Endothelial cell of umbilical vein (primary cell): ENCODE data around the gene FOXL3. TPM values are rescaled to one million over a fixed set of nuclear protein-coding genes. Genes with fewer than 3 reads are reported as not detected.
"Not testable (repeated sequence)": the region's sequence is repeated elsewhere in the genome, so short reads cannot be mapped to it uniquely, and the experiment has no call there.

Source experiments
- BruUV-seq: library from RNA; stranded (reverse); fragments of 400-500 nt; replicated peaks from 2 replicates; lab custom pipeline; 2021; lab: Mats Ljungman, UMichigan
- CTCF ChIA-PET: fragments of 300-600, 350-600 bp; sonication (Branson Sonifier 250); formaldehyde crosslinking; loops from one replicate; lab custom pipeline; 2021; ENCODE audit warnings: antibody characterized with exemption, inconsistent platforms; lab: Charles Lee
- POLR2A ChIA-PET: fragments of 300-600, 350-600 bp; sonication (Branson Sonifier 250); formaldehyde crosslinking; loops from one replicate; lab custom pipeline; 2021; ENCODE audit warnings: antibody characterized with exemption, inconsistent platforms; lab: Charles Lee
- DNase-seq: peaks from one replicate; pipeline ENCODE4 v3.0.0-alpha.2; 2011; ENCODE audit warnings: low read depth, low spot score
- FAIRE-seq: peaks from 2 replicates; lab custom pipeline; 2011; peaks lifted over from hg19 to GRCh38; lab: Jason Lieb, UNC
- H2AFZ ChIP-seq: 2 replicates; pipeline ENCODE4 v1.6.0; 2012; ENCODE audit warnings: low read depth, low read length, control low read depth, inconsistent platforms
- H3K27ac ChIP-seq: 2 replicates; pipeline ENCODE4 v1.5.1; 2011; ENCODE audit warnings: low read depth, mild to moderate bottlenecking, control low read depth, low read length, moderate library complexity; ENCODE audit not compliant: insufficient read depth
- H3K27me3 ChIP-seq, 2 experiments: 2 replicates each; pipeline versions ENCODE4 v1.6.0 to v1.6.1; 2011; ENCODE audit warnings: low read length in 2 of 2, mixed read lengths in 1 of 2; ENCODE audit not compliant: control insufficient read depth in 2 of 2, insufficient read depth in 2 of 2
- H3K36me3 ChIP-seq, 2 experiments: 2 replicates in 1 of 2; 3 replicates in 1 of 2; pipeline ENCODE4 v1.5.1; 2011; ENCODE audit warnings: low read length in 2 of 2, mild to moderate bottlenecking in 1 of 2, moderate library complexity in 1 of 2; ENCODE audit not compliant: control insufficient read depth in 2 of 2, insufficient read depth in 2 of 2; ENCODE audit errors: extremely low read depth in 1 of 2
- H3K4me1 ChIP-seq: 3 replicates; pipeline ENCODE4 v1.5.1; 2011; ENCODE audit warnings: mild to moderate bottlenecking, low read length; ENCODE audit not compliant: control insufficient read depth, insufficient read depth; ENCODE audit errors: extremely low read depth
- H3K4me2 ChIP-seq: 2 replicates; pipeline ENCODE4 v1.6.1; 2011; ENCODE audit warnings: low read length, control low read depth, mixed read lengths; ENCODE audit not compliant: insufficient read depth
- H3K4me3 ChIP-seq, 3 experiments: fragments of 200-600 bp in 1 of 3; sonication (generic), shearing (Covaris generic) in 1 of 3; replicated peaks in 1 of 3; 2 replicates each; pipeline ENCODE4 v1.5.1; 2011 to 2016; ENCODE audit warnings: control low read depth in 3 of 3, low read length in 3 of 3, mild to moderate bottlenecking in 2 of 3, inconsistent platforms in 1 of 3, low read depth in 1 of 3, moderate library complexity in 1 of 3; ENCODE audit not compliant: insufficient read depth in 1 of 3
- H3K79me2 ChIP-seq: 2 replicates; pipeline ENCODE4 v1.6.0; 2012; ENCODE audit warnings: low read length, inconsistent platforms; ENCODE audit not compliant: control insufficient read depth, insufficient read depth
- H3K9ac ChIP-seq: replicated peaks from 2 replicates; pipeline ENCODE3; 2011; ENCODE audit warnings: low read length, control low read depth; ENCODE audit not compliant: insufficient read depth; ENCODE audit errors: extremely low read depth
- H3K9me1 ChIP-seq: replicated peaks from 3 replicates; pipeline ENCODE4 v1.6.0; 2011; ENCODE audit warnings: mild to moderate bottlenecking, low read length; ENCODE audit not compliant: control insufficient read depth, insufficient read depth; ENCODE audit errors: extremely low read depth
- H3K9me3 ChIP-seq: replicated peaks from 2 replicates; pipeline ENCODE4 v1.5.1; 2012; ENCODE audit warnings: low read length, inconsistent platforms; ENCODE audit not compliant: control insufficient read depth, insufficient read depth
- H4K20me1 ChIP-seq: replicated peaks from 2 replicates; pipeline ENCODE3; 2011; ENCODE audit warnings: mild to moderate bottlenecking, low read length; ENCODE audit not compliant: control insufficient read depth, insufficient read depth; ENCODE audit errors: extremely low read depth
- JUN ChIP-seq: IDR thresholded peaks from 2 replicates; pipeline ENCODE4 v1.6.1; 2011; ENCODE audit warnings: borderline replicate concordance, low read depth; ENCODE audit not compliant: insufficient read length, insufficient read depth
- MAX ChIP-seq: IDR thresholded peaks from 2 replicates; pipeline ENCODE4 v1.6.1; 2011; ENCODE audit not compliant: insufficient read depth, insufficient read length
- POLR2A ChIP-seq: IDR thresholded peaks from 2 replicates; pipeline ENCODE4 v1.6.1; 2012; ENCODE audit warnings: low read depth, mild to moderate bottlenecking, control low read depth, low read length
- POLR2AphosphoS5 ChIP-seq: IDR thresholded peaks from 2 replicates; pipeline ENCODE4 v1.6.1; 2012; ENCODE audit warnings: low read depth, mild to moderate bottlenecking, control low read depth, low read length, moderate library complexity; ENCODE audit not compliant: insufficient read depth
- dilution Hi-C: fragments of 300-500 bp; cut with MboI; formaldehyde crosslinking; loops from one replicate; pipeline ENCODE4 v1.15.0; 2019; ENCODE audit warnings: low sequenced_read_pairs; ENCODE audit not compliant: extremely low pct_ligation_motif_present
- intact Hi-C: fragments of 100-400 bp; cut with micrococcal nuclease; formaldehyde crosslinking; loops from one replicate; pipeline ENCODE4 v1.10.0; 2022
- polyA plus RNA-seq, 4 experiments: library from polyadenylated mRNA; depleted of rRNA in 3 of 4; stranded (reverse) in 3 of 4; unstranded in 1 of 4; fragments of >200 nt; gene quantifications; 2 replicates each; pipeline versions ENCODE4 v1.2.1 to v1.2.3, GENCODE V29; 2011 to 2012; ENCODE audit warnings: missing spikeins in 1 of 4
- total RNA-seq: library from RNA; stranded (reverse); gene quantifications from 2 replicates; pipeline ENCODE4 v1.2.3, GENCODE V29; 2021
- TF ChIP-seq, protein P1 (sequence below), 2 donors: IDR thresholded peaks; 1 replicate in 1 of 2; 2 replicates in 1 of 2; pipeline ENCODE4 v1.5.1; 2011; ENCODE audit warnings: low read length in 2 of 2, mild to moderate bottlenecking in 2 of 2, moderate library complexity in 2 of 2, control low read depth in 1 of 2, inconsistent platforms in 1 of 2, low read depth in 1 of 2; ENCODE audit not compliant: insufficient read depth in 1 of 2; ENCODE audit errors: extremely low read depth in 1 of 2

Gene FOXL3
- total and polyA plus RNA-seq, 2 donors (not counting 3 experiments of a cell fraction or from before 2014, with no cell fraction given) = not detected

DNA sequence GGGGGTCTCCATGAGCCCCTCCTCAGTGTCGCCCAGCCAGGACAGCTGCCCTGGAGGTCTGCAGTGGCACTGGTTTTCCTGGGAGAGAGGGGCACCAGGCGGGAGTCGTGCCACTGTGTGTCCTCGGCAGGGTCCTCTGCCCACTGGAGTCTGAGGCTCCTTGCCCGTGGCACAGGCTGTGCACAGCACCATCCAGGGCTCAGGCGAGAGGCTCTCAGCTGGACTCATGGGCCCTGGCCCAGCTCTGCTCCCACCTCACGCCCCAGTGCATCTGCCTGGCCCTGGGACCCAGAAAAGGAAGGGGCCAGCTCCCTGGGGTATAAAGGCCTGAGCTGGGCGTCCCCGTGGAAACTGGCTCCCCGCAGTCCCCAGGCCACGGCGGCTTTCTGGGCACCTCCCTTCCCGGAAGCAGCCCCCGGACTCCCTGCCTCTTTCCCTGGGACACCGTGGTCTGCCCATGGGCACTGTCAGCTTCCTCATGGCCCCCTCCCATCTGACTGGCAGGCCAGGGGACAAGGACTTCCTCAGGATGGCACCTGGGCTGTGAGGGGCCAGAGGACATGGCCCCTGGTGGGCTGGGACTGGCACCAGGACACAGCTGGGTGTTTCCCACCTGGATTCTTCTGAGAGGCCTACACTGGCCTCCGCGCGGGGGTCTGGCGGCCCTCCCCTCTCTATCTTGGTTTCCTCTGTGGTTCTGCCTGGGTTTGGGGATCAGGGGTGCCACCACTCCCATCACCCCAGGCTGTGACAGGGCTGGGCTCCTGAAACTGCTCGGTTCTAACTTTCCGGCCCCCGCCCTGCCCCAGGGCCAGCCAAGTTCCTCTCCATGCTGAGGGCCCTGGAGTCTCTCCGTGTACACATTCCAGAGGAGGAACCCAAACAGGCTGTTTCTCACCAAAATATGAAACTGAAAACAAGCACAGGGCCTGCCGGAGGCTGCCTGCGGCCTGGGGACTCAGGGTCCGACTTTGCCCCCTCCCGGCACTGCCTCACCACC is 5.5 kb downstream of the FOXL3 start:
- BruUV-seq = no TSS peak
- Histone ChIP-seq H3K9me1 (no peaks in the 10 kb centered on the region), H4K20me1 (no peaks in the 10 kb centered on the region), H3K36me3 (no peaks in the 10 kb centered on the region), H3K79me2 (no peaks in the 10 kb centered on the region), H3K9me3 (no peaks in the 10 kb centered on the region), H3K27ac (no peak overlapping the region), H3K4me3 (no peak overlapping the region), H3K9ac (no peak overlapping the region), H2AFZ (no peak overlapping the region), H3K4me1 (no peaks in the 10 kb centered on the region), H3K27me3 (peaks cover 19 to 20% of the 10 kb centered on the region in 2 experiments), H3K4me2 (no peak overlapping the region)
- dilution Hi-C loops = no loop called here
- TF ChIP-seq MAX = no peak
- DNase-seq (no peak), FAIRE-seq (no peak)
- ChIA-PET CTCF (no interaction called here), POLR2A (no interaction called here)
- intact Hi-C loops = no loop called here

GRCh38 chr7:296373-296945 is 6.5 kb downstream of the FOXL3 start:
- Histone ChIP-seq H4K20me1 (no peaks in the 10 kb centered on the region), H3K4me2 (no peak overlapping the region), H3K79me2 (no peaks in the 10 kb centered on the region), H2AFZ (no peak overlapping the region), H3K9me3 (no peaks in the 10 kb centered on the region), H3K9me1 (no peaks in the 10 kb centered on the region), H3K27me3 (peaks cover 12 to 14% of the 10 kb centered on the region in 2 experiments), H3K4me1 (no peaks in the 10 kb centered on the region), H3K36me3 (no peaks in the 10 kb centered on the region), H3K27ac (no peak overlapping the region), H3K9ac (no peak overlapping the region), H3K4me3 (no peak overlapping the region)
- no TSS peak for BruUV-seq
- intact Hi-C loops (no loop called here), dilution Hi-C loops (no loop called here)
- DNase-seq (no peak), FAIRE-seq (no peak)
- TF ChIP-seq MAX (no peak), POLR2A (no peak), JUN (no peak), POLR2AphosphoS5 (no peak)
- TF ChIP-seq, protein P1, sequence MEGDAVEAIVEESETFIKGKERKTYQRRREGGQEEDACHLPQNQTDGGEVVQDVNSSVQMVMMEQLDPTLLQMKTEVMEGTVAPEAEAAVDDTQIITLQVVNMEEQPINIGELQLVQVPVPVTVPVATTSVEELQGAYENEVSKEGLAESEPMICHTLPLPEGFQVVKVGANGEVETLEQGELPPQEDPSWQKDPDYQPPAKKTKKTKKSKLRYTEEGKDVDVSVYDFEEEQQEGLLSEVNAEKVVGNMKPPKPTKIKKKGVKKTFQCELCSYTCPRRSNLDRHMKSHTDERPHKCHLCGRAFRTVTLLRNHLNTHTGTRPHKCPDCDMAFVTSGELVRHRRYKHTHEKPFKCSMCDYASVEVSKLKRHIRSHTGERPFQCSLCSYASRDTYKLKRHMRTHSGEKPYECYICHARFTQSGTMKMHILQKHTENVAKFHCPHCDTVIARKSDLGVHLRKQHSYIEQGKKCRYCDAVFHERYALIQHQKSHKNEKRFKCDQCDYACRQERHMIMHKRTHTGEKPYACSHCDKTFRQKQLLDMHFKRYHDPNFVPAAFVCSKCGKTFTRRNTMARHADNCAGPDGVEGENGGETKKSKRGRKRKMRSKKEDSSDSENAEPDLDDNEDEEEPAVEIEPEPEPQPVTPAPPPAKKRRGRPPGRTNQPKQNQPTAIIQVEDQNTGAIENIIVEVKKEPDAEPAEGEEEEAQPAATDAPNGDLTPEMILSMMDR (IDR thresholded peaks at IDR 0.05; ENCODE audit: extremely low read depth in 1 of 2, insufficient read depth in 1 of 2, low read depth in 1 of 2, low read length in 2 of 2) = no peak
- ChIA-PET POLR2A (no interaction called here), CTCF (no interaction called here)

- H3K36me3 ChIP-seq, H3K79me2 ChIP-seq, H2AFZ ChIP-seq, DNase-seq, H3K4me2 ChIP-seq, H3K27ac ChIP-seq, BruUV-seq, POLR2A ChIA-PET, FAIRE-seq, H4K20me1 ChIP-seq, H3K4me3 ChIP-seq, CTCF ChIA-PET, H3K9ac ChIP-seq, dilution Hi-C loops, H3K4me1 ChIP-seq, H3K27me3 ChIP-seq, H3K9me3 ChIP-seq, H3K9me1 ChIP-seq, intact Hi-C loops: not testable (repeated sequence)
Observed at GRCh38 chr7:297141-297540, 7.2 kb downstream of the FOXL3 start.
